HG03060 (cell line): ENCODE results near the gene MYL6B.

ENCODE experiments used
- ATAC-seq: cut with Tn5 transposase; IDR thresholded peaks from one replicate; pipeline ENCODE4 v1.9.1; 2021; ENCODE audit warnings: low read depth, moderate number of reproducible peaks; ENCODE audit not compliant: unreplicated experiment

The MYL6B gene

GRCh38 chr12:56121204-56121870 is 31.1 kb upstream of the MYL6B start:
- no peak for ATAC-seq

- ATAC-seq: no peak
These were observed 29.8 kb upstream of the MYL6B start for GRCh38 chr12:56122637-56123036.

GRCh38 chr12:56124133-56124532 is 28.3 kb upstream of the MYL6B start:
- no peak for ATAC-seq

GRCh38 chr12:56126732-56127239 is 25.6 kb upstream of the MYL6B start:
- no peak for ATAC-seq

- no peak for ATAC-seq
These were observed 24.9 kb upstream of the MYL6B start for GRCh38 chr12:56127485-56127887.

- peak; percentile 80 for ATAC-seq
These were observed 24.3 kb upstream of the MYL6B start, which contains the start of gene ESYT1 for GRCh38 chr12:56127888-56128669. TSS of gene ESYT1 (plus strand) at chr12:56128267. CDS start at chr12:56128320, 53 bp downstream.

GRCh38 chr12:56128670-56129205 is 23.6 kb upstream of the MYL6B start:
- no peak for ATAC-seq

- ATAC-seq: no peak
These were observed 23.0 kb upstream of the MYL6B start for GRCh38 chr12:56129206-56129941.

GRCh38 chr12:56129942-56130495 is 22.4 kb upstream of the MYL6B start:
- no peak for ATAC-seq

GRCh38 chr12:56130876-56131275 is 21.5 kb upstream of the MYL6B start:
- ATAC-seq: no peak

- ATAC-seq: no peak
These were observed 17.5 kb upstream of the MYL6B start for GRCh38 chr12:56134897-56135296.

- no peak for ATAC-seq
These were observed 14.4 kb upstream of the MYL6B start for GRCh38 chr12:56137853-56138571.

- ATAC-seq: no peak
These were observed 10.2 kb upstream of the MYL6B start for GRCh38 chr12:56141946-56142784.

- no peak for ATAC-seq
These were observed 9.2 kb upstream of the MYL6B start for GRCh38 chr12:56143217-56143616.

- no peak for ATAC-seq
These were observed 8.5 kb upstream of the MYL6B start for GRCh38 chr12:56143870-56144269.

GRCh38 chr12:56145217-56145616 is 7.2 kb upstream of the MYL6B start:
- no peak for ATAC-seq

- ATAC-seq: no peak
These were observed 5.6 kb upstream of the MYL6B start for GRCh38 chr12:56146492-56147460.

GRCh38 chr12:56150563-56150962 is 1.8 kb upstream of the MYL6B start:
- no peak for ATAC-seq
